ENCODE data around the gene C6orf89.

DNA sequence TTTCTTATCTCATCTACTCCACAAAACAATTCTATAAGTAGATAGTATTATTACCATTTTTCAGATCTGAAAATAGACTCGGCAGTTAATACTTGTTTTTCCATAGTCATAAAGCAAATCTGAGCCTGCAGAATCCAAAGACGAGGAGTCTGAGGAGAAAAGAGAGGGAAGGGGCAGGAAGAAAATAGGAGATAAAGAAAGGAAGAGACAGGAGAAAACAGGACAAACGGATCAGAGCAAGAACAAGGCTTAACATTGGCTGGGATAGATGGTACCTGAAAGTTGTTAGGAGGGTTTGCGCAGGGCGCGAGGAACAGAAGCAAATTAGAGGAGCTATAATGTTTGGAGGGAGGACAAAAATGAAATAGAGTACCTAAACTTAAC, 10.5 kb upstream of the C6orf89 start:
- TF ChIP-seq GATA2 (IDR thresholded peaks at IDR 0.05; ENCODE audit: low read depth, low read length): no peak
- no peak for TF ChIP-seq GATA3 (IDR thresholded peaks at IDR 0.05; ENCODE audit: low read depth, low read length)
